ENCODE data around the gene NDUFS6.
"Not testable (repeated sequence)": the region's sequence is repeated elsewhere in the genome, so short reads cannot be mapped to it uniquely, and the experiment has no call there.

The NDUFS6 gene

DNA sequence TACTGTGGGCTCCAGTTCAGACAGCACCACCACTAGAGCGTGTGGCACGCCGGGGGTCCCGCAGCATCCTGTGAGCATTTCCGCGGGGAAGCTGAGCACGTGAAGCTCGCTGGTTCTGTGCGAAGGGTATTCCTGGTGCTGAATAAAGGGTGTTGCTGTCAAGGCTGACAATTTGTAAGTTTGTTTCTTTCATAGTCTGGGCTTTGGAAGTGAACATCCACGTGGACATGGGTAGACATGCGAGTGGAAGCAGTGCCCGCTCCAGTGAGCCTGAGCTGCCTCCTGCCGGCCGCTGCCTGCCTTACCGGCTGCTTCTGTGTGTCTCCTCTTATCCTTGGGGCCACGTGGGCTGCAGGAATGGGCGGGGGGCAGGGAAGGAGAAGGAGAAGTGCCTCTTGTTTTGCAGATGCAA is 14.7 kb downstream of the NDUFS6 start:
- DNase-seq (ENCODE audit: low spot score), result no peak

DNA sequence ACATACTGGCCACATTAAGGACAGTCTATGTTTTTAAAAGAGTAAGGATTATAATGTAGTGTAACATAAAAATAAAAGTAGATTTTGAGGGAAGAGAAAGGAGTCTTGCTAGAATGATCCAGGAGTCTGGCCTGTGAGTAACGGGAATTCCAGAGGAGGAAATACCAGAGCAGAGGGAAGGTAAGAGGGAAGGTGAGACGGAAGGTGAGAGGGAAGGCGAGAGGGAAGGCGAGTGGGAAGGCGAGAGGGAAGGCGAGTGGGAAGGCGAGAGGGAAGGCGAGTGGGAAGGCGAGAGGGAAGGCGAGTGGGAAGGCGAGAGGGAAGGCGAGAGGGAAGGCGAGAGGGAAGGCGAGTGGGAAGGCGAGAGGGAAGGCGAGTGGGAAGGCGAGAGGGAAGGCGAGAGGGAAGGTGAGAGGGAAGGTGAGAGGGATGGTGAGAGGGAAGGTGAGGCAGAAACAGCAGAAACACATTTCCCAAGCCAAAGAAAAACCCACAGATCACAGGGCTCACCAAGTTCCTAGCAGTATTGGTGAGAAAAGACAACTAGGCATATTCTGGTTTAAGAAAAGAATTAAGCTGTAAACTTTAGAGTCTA is 15.4 kb downstream of the NDUFS6 start:
- DNase-seq (ENCODE audit: low spot score), result not testable (repeated sequence)

DNA sequence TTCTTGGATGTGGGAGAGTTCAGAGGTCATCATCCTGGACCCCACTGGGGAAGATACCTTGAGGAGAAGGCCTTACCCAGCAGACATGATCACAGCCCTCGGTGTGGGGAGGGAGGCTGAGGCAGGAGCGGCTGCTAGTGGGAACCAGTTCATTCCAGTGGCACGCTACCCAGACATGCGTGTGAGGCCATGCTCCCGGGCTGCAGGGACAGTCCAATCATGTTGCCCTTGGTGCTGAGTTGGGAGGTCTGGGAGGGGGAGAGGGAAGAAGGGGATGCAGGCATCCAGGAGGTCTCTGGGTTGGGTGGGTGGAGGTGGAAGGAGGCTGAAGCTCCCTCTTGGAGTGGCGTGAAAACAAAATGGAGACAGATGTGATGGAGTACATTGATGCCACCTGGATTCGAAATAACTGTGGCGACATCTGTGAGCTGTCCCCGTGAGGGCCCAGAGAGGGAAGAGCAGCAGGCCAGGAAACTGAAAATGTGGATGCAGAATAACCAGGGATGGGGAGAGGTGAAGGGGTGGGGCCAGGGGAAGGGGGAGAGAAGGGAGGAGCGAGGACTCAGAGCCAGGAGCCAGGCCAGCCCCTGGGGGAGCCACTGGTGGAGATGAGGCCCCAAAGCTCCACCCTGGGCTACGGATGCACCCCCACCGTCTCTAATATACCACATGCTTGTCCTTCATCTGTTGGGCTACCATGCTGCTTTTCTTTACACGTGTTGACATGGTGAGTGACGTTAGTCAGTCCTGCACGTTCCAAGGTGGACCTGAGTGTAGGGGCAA is 16.2 kb downstream of the NDUFS6 start:
- DNase-seq (ENCODE audit: low spot score), result no peak

DNA sequence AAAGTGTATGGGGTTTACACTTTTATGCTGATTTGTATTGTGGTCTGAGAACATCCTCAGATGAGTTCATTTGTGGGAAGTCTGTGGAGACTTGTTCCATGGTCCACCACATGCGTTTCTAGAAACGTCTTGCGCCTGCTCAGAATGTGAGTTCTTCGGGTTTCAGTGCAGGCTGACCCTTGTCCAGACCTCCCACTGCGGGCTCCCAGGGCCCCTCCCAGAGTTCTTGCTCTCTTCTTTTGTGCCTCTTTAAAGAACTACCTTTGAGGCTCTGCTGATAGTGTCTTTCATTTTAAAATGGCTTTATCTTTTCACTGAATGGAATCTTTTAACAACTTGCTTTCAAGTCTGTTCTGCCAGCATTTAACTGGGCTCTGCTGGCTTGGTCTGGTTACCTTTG is 17.6 kb downstream of the NDUFS6 start:
- DNase-seq (ENCODE audit: low spot score), result no peak

DNA sequence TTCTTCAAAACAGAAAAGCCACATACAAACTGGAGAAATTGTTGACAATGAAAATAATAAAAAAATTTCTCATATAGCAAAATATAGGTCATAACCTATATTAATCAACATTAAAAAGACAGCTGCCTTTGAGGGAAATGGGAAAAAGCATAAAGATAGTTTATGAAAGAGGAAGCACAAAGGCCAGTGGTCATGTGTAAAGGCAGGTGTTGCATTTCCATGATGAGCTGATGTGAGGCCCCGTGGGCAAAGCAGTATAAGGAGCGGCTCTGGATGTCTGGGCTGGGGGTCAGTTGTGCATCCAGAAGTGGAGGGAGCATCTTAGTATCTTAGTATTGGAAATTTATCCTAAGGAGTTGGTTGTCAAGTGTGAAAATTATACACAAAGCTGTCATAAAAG is 18.3 kb downstream of the NDUFS6 start:
- DNase-seq (ENCODE audit: low spot score), result no peak

DNA sequence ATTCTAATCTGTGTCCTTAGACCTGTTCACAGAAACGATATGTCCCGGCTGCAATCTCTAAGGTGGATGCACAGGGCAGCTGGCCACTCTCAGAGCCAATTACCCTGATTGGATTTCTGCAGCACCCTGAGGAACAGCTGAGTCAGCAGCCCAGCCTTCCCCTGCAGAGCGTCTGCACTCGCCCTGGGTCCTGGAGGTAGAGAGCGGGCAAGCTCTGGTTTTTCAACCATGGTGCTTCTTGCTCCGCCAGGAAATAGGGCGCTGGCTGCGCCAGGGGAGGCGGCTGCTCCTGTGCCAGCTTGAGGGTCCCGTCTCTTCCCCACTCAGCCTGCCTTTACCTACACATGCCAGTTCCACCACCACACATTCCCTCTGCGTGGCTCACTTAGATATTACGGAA is 19.2 kb downstream of the NDUFS6 start:
- no peak for DNase-seq (ENCODE audit: low spot score)

DNA sequence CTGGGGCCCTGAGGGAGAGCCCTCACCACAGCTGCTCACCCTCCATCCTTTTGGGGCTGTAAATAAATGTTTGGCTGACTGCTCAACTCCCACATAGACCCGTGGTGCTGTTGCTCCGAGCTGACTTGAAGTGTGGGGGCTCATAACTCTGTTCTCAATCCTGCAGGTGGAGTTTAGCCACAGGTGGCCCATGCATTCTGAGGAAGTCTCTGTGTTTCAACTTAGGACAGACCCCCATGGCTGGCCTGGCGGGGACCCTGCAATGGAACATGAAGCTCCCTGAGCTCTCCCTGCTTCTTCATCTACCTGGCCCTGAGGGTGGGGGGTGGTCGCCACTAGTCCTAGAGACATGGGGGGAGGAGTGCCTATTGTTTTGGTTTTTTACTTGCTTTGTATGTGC is 19.7 kb downstream of the NDUFS6 start:
- no peak for DNase-seq (ENCODE audit: low spot score)

DNA sequence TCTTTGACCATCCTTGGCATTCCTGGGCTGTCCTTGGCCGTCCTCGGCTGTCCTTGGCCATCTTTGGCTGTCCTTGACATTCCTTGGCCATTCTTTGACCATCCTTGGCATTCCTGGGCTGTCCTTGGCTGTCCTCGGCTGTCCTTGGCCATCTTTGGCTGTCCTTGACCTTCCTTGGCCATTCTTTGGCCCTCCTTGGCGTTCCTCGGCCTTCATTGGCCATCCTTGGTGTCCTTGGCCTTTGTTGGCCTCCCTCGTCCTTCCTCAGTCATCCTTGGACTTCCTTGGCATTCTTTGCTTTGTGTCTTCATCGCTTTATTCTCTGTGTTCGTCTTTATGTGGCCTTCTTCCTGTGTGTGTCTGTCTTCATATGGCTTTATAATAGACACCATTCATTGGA is 20.7 kb downstream of the NDUFS6 start:
- no peak for DNase-seq (ENCODE audit: low spot score)

DNA sequence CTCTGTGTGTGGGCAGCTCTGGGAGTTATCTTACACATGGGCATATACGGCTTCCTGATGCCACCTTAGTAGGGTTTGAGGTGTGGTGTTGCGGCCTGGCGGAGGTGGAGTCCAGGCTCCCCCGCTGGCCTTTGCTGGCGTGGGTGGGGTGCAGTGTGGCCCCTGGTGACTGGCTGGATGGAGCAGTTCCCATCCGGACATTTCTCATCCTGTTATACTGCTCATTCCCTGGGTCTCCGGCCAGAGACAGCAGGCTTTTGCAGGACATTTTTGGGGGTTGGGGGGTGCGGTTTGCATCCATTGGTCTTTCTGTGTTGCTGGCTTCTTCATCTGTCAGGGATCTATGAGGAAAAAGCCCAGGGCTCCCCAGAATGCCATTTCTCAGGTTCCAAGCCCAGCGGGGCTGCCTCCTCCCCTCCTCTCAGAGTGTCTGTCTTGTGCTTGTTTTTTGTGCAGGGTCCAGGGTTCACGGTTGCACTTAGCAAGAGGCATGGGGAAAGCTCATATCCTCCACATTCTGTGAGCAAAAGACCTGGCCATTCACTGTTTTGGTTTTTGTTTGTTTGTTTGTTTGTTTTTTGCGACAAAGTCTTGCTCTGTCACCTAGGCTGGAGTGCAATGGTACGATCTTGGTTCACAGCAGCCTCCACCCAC is 22.3 kb downstream of the NDUFS6 start:
- DNase-seq (ENCODE audit: low spot score), result no peak

DNA sequence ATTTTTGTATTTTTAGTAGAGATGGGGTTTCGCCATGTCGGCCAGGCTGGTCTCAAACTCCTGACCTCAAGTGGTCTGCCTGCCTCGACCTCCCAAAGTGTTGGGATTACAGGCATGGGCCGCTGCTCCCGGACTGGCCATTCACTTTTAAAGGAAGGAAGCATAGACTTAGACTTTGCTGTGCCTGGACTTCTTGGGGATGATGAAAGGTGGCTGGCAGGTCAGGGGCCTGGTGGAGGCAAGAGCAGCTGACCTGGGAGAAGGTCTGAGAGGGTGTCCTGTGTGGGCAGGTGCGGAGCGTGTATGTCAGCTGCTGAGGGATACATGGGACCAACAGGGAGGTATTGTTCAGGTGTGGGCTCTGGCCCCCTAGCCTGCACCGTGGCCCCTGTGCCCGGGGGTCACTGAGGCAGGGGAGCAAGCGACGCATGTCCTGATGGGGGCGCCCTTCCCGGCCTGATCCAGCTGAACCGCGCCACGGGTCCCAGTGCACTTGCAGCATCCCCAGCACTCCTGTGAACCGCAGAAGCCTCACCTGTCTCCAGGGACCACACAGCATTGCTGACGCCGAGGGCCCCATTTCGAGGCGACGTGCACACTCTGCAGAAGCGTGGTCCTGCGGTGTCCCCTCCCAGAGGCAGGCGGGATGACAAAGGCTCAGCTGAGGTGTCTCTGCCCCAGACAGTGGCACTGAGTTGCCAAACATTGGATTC is 23.1 kb downstream of the NDUFS6 start:
- DNase-seq (ENCODE audit: low spot score), result no peak

DNA sequence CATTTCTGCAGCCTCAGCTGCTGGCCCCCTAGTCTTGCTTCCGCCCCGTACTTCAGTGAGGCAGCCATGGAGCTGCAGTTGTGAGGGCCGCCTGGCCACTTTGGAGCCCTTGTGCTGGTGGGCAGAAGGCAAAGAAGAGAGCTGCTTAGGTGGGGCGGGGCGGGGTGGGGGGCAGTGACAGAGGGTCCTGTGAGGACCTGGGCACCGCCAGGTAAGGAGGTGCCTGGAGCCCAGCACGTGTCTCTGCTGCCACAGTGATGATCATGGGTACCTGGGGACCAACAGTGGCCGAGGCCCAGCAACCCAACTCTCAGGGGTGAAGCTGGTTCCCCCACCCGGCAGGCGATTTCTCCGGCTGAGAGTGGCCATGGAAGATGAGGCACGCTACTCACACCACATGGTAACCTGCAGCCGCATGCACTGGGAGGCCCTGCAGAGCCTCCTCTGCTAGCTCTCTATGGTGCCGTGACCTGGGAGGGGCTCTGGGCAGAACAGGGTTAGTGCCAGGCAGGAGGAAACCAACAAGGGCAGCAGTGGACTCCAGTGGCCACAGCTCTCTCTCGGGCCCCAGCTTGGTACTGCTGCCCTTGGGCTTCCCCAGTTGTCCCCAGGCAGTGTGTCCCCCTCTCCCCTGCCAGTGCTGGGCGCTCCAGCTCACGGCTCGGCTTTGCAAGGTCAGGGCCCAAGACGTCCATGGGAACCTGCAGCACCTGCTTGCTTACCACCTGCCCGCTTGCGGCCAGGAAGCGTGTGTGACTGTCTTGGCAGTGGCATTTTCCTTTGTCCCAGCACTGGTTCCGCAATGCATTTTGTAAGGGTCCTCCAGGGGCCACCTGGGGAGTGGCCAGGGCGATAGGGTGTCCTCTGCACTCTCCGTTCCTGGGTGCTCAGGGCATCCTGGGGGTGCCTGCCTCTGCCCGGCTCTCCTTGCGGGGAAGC is 24.0 kb downstream of the NDUFS6 start:
- no peak for DNase-seq (ENCODE audit: low spot score)

DNA sequence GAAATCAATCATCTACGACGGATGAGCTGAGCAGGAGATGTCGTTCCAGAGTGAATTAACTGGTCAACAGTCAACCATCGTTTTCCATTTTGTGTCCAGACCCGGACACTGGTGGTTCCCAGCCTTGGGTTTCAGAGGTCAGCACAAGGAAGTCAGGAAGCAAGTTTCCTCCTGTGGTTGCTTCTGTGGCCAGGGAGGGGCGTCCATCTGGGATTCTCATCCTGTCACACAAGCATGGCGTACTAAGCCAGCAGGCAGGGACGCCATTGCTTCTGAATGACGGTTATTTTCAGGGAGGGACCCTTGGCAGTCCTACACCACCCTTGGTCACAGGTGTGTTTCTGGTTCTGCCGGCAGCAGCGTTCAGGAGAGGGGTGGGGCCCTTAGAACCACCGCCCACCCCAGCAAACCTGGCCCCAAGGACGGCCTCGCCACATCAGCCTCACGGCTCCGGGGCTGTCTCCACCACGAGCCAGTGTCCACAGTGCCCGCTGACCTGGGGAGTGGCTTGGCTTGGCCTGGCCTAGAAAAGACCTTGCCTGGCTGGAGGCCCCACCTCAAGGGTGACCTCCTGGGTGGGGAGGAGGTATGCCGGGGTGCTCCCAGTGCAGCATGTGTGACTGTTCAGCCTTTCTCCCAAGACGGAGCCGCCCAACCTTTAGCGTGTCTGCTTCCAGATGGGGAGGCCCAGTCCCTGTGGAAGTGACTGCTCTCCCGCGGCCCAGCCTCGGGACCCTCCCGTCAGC is 25.2 kb downstream of the NDUFS6 start:
- no peak for DNase-seq (ENCODE audit: low spot score)

DNA sequence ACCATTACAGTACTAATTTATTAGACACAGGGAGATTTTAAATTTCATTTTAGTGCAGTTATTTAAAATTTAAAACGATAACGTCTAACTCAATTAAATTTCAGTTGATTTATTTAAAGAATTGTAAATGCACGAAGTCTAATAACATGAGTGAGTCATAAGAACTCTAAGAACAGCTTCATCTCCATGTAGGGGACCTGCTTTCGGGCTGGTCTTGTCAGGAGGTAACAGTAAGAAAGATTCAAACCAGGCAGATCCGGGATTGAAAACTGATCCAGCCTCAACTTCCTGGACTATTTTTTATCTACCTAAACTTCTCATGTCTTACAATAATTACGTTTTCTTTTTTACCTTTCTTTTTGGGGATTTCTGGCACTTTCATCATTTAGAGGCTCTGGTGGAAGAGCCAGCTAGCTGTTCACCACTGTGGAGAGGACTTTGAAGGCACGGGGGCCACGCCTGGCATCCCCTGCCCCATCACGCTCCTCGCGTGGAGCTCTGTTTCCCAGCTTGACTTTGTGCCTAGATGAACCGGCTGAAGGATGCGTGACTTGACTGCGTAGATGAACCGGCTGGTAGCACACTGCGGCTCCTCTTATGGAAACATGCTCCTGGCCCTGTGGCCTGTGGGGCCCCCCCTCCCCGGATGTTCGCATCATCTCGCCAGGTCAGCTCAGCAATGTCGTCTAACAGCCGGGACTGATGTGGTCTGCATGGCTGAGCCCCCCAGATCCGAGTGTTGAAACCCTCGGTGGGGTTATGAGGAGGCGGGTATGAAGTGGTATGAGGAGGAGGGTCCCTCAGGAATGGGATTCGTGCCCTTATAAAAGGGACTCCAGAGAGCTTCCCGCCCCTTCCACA is 26.0 kb downstream of the NDUFS6 start:
- no peak for DNase-seq (ENCODE audit: low spot score)

DNA sequence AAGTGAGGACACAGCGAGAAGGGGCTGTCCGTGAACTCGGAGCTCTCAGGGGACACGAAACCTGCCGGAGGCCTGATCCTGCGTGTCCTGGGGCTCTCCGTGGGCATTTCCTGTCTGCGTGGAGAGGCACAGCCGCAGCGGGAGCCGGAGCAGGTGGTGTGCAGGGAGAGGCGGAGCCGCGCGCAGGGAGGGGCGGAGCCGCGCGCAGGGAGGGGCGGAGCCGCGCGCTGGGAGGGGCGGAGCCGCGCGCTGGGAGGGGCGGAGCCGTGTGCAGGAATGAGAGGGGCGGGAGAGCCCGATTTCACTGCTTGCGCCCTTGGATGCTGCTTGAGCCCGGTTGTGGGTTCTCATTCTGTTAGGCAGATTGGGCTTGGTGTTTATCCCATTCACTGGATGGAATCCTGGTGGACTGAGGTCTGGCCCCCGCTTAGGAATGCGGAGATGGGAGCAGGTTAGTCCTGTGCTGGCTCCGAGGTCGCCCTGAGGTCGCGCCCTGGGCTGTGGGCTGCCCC is 26.7 kb downstream of the NDUFS6 start:
- DNase-seq (ENCODE audit: low spot score), result no peak

DNA sequence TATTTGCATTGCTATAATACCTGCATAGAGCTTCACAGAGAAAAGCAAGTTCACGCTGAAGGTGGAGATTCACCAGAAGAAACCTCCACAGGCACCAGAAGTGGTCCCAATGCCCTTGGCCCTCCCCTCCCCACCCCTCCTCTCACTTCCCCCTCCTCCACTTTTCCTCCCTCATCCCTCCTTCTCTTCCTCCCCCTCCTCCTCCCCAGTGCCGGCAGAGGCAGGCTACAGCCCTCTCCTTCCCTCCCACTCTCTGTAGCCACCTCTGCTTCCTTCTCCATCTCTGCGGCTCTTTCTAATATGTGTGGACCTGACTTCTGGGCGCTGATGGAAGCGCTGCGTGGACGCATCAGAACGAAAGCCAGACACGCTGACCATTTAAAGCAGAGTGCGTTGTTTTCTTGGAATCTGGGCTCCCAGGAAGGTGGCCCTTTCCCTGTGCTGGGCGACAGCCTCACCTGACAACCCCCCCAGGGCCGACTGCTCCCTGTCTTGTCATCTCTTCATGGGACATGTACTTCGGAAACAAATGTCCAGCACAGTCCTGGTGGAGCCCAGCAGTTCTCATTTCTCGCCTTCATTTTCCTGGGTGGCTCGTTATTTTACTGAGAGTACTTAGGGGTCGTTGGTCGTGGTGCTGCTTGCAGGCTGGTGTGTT is 29.5 kb downstream of the NDUFS6 start:
- no peak for DNase-seq (ENCODE audit: low spot score)

DNA sequence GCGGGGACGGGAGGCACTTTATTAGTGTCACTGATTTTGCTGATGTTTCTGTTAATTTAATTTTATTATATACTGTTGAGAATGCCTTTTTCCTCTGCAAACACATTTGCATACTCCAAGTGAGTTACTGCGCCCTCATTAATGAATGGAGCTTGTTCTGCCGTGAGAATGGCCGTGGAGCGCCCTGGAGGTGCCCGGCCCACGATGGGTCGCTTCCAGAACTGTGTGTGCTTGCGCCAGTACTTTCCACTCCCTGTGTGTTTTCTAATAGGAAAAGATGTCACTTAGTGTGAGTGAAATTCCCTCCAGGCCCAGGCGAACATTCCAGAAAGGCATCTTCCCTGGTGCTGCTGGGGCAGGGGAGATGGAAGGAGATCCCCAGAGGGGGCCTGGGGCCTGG is 30.1 kb downstream of the NDUFS6 start:
- DNase-seq (ENCODE audit: low spot score), result no peak

DNA sequence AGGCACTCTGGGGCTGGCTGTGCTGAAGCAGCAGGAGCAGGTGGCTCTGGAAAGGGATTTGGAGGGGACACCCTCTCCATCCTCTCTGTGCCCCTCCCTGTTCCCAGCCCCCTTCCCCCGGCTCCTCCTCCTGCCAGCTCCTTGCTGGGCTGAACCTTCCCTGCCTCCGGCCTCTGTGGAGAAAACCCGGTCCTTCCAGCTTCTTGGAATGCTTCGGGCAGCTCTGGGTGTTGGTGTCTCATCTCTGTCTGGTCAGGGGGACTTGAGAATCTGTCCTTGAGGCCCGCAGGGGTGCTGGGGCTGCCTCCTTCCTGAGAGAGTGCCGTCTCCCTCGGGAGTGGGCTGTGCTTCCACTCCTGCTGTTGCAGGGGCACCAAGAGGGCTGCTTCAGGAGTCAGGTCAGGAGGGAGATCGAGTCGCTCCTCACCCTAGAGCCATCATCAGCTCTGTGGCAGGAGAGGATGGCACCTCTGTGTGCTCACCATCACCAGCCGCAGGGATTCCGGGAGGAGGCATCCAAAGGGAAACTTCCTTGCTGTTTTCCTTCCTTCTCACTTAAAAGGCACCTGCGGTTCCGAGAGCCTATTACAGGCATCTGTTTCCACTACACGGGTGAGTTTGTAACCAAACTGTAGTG is 30.6 kb downstream of the NDUFS6 start:
- DNase-seq (ENCODE audit: low spot score), result no peak

DNA sequence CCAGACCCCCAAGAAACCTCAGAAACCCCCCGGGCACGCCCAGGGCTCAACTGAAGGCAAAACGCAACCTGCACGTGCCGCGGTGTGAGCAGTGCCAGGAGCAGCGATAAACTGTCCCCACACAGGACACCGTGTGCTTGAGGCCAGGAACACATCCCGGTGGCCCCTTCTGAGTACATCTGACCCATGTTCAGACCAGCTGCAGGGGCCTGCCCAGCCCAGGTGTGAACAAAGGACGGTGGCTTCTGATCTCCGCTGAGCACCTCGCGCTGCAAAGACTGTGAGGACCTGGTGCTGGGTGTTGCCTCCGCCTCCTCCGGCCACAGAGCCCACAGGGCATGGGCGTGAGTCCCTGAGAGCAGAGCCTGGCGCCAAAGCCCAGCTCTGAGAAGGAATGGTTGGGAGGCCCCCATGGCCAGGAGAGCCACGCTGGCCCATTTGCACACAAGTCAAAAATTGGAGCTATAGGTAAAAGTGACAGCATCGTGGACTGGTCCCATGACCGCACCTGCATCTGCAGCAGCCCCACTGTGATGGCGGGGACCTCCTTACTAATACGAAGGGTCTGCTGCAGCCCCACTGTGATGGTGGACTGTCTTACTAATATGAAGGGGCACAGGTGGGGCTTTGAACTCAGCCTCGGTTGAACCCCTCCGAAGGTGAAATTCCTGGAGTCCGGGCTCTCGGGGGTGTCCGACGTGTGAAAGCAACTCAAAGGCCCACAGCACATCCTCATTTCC is 31.5 kb downstream of the NDUFS6 start:
- DNase-seq (ENCODE audit: low spot score), result no peak

All from AG08395 (cell line).